ENCODE measurements around the gene CRABP2. TPM values are rescaled to one million over a fixed set of nuclear protein-coding genes. Genes with fewer than 3 reads are reported as not detected.

CRABP2 gene
- total RNA-seq, 1 experiment from 2014 or later: 1.9 TPM

- no TSS peak for BruUV-seq (replicated peaks)
- TF ChIP-seq CTCF (IDR thresholded peaks at IDR 0.05; ENCODE audit: unreplicated experiment): no peak
- peak overlapping the region; percentile 39 for H3K27ac Mint-ChIP-seq (ENCODE audit: low read depth, unreplicated experiment)
- H3K36me3 Mint-ChIP-seq (ENCODE audit: insufficient read depth, unreplicated experiment): peaks cover 83% of the 10 kb centered on the region
- POLR2A ChIA-PET: interaction anchor here (0.7 to 10.4 kb wide), 5 partner anchors 9 to 78 kb away, joined by 3 to 375 read pairs (median 194); partner anchors contain the start of genes HDGF, ISG20L2, METTL25B and PRCC
- DNase-seq (ENCODE audit: unreplicated experiment): no peak
- intact Hi-C loops (cut with micrococcal nuclease): no loop called here
- H3K27me3 Mint-ChIP-seq (ENCODE audit: insufficient read depth, unreplicated experiment): no peaks in the 10 kb centered on the region
- H3K4me3 Mint-ChIP-seq (ENCODE audit: unreplicated experiment): peak overlapping the region; percentile 100
- CTCF ChIA-PET: interaction anchor here (0.5 to 10.3 kb wide), 3 partner anchors 11 to 29 kb away, joined by 5 to 136 read pairs (median 12); partner anchors contain the start of genes ISG20L2, METTL25B and PRCC
- H3K4me1 Mint-ChIP-seq (ENCODE audit: insufficient read depth, unreplicated experiment): peaks cover 18% of the 10 kb centered on the region
- H3K9me3 Mint-ChIP-seq (ENCODE audit: unreplicated experiment): no peaks in the 10 kb centered on the region
These were observed 33.5 kb upstream of the CRABP2 start for GRCh38 chr1:156738916-156739315.

- no peak for DNase-seq (ENCODE audit: unreplicated experiment)
- POLR2A ChIA-PET: interaction anchor here (0.7 to 10.4 kb wide), 5 partner anchors 9 to 77 kb away, joined by 3 to 375 read pairs (median 194); partner anchors contain the start of genes HDGF, ISG20L2, METTL25B and PRCC
- intact Hi-C loops (cut with micrococcal nuclease): no loop called here
- CTCF ChIA-PET: interaction anchor here (10.3 kb wide), 1 partner anchor 11 kb away, joined by 136 read pairs; the partner anchor contains the start of genes ISG20L2 and METTL25B
- Mint-ChIP-seq H3K4me1 (ENCODE audit: insufficient read depth, unreplicated experiment) (peaks cover 13% of the 10 kb centered on the region), H3K27ac (ENCODE audit: low read depth, unreplicated experiment) (peak overlapping the region; percentile 39), H3K4me3 (ENCODE audit: unreplicated experiment) (no peak overlapping the region), H3K9me3 (ENCODE audit: unreplicated experiment) (no peaks in the 10 kb centered on the region), H3K27me3 (ENCODE audit: insufficient read depth, unreplicated experiment) (no peaks in the 10 kb centered on the region), H3K36me3 (ENCODE audit: insufficient read depth, unreplicated experiment) (peaks cover 82% of the 10 kb centered on the region)
- no peak for TF ChIP-seq CTCF (IDR thresholded peaks at IDR 0.05; ENCODE audit: unreplicated experiment)
- no TSS peak for BruUV-seq (replicated peaks)
These were observed 33.0 kb upstream of the CRABP2 start for GRCh38 chr1:156738407-156738806.

GRCh38 chr1:156733989-156734584 lies 28.7 kb upstream of the CRABP2 start:
- no peak for DNase-seq (ENCODE audit: unreplicated experiment)
- ChIA-PET POLR2A (interaction anchor here (2.4 to 3.6 kb wide), 2 partner anchors 18 to 34 kb away, joined by 13 to 20 read pairs; partner anchors contain the start of genes HDGF and PRCC), CTCF (interaction anchor here (0.7 to 1.3 kb wide), 4 partner anchors 9 to 157 kb away, joined by 3 to 4 read pairs (median 4); partner anchors contain the start of gene NES)
- Mint-ChIP-seq H3K9me3 (ENCODE audit: unreplicated experiment) (no peaks in the 10 kb centered on the region), H3K27me3 (ENCODE audit: insufficient read depth, unreplicated experiment) (no peaks in the 10 kb centered on the region), H3K4me3 (ENCODE audit: unreplicated experiment) (no peak overlapping the region), H3K27ac (ENCODE audit: low read depth, unreplicated experiment) (peak overlapping the region; percentile 66), H3K4me1 (ENCODE audit: insufficient read depth, unreplicated experiment) (peaks cover 16% of the 10 kb centered on the region), H3K36me3 (ENCODE audit: insufficient read depth, unreplicated experiment) (peaks cover 56% of the 10 kb centered on the region)
- no peak for TF ChIP-seq CTCF (IDR thresholded peaks at IDR 0.05; ENCODE audit: unreplicated experiment)
- intact Hi-C loops (cut with micrococcal nuclease): no loop called here
- BruUV-seq (replicated peaks): no TSS peak
